GM21423 (cell line): Measurements from ENCODE around the gene OLFM1.

Experiments used
- ATAC-seq: cut with Tn5 transposase; IDR thresholded peaks from one replicate; pipeline ENCODE4 v1.9.1; 2021; ENCODE audit warnings: mild to moderate bottlenecking, moderate library complexity; ENCODE audit not compliant: unreplicated experiment

OLFM1 gene

GRCh38 chr9:135167356-135167755, 79.9 kb downstream of the OLFM1 start:
- ATAC-seq, result no peak

DNA sequence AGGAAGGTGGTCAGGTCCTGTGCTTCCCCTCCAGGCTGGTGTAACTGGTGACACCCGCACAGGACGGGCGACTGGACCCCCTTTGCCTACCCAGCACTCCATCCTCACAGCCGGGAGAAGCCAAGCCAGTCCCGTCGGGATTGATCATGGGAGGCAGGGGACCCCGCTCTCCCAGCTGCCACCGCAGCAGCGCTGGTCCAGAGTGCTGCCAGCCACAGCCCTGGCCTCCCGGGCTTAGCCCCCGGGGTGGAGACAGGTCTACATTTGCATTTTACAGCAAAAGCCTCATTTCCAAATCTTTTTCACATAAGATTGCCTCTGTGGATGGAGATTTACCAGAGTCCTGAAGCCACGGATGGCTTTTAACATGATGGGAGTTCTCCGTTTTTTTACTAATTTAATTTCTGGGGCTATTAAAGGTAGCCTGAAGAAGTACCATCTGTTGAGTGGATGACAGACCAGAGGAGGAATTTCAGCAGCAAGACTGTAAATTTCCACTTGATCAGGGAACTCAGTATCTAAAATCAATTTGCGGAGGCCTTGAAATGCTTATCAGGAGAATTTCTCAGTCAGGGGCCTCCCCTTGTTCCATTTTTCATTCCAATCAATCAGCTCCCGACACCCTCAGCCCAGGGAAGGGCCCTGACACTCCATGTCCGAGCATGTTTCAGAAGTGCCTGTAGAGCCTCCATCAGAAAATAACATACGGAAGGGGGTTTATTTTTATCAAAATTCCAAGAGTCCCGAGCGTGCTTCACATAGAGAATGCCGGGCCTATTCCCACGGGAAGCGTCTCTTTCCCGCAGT, 80.6 kb downstream of the OLFM1 start:
- ATAC-seq, result no peak

GRCh38 chr9:135169709-135170226, 82.3 kb downstream of the OLFM1 start:
- ATAC-seq, result no peak

DNA sequence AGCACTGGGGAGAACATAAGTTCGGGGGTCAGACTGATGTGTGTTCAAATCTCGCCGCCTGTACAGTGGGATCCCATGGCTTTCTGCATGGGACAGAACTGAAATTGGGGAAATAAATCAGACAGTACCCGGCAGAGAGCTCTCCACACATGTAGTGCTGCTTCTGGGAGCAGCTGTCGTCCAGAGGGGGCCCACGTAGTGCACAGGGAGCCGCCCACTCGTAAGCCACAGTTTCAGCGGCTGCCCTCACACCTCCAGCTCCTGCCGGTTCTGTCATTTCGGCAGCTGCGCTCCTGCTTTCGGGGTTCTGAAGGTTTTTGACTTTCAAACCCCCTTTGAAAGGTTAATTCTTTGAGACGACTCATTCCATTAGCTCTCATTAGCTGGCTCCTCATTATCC, 83.1 kb downstream of the OLFM1 start:
- ATAC-seq, result no peak
